Right atrium auricular region (tissue), 2 donors: ENCODE results near the gene TMEM86A. TPM values are rescaled to one million over a fixed set of nuclear protein-coding genes. Genes with fewer than 3 reads are reported as not detected.
A peak's percentile ranks its signal among the peaks of the same experiment; 100 is the strongest.

ENCODE experiments used
- DNase-seq: peaks from one replicate; pipeline ENCODE4 v3.0.0-alpha.2; 2019; ENCODE audit warnings: low spot score
- H3K27ac ChIP-seq, 2 donors: fragments of 200-600 bp; sonication (generic); 1 replicate in 1 of 2; 2 replicates in 1 of 2; pipeline ENCODE4 v1.5.1; 2016 to 2019
- H3K27me3 ChIP-seq, 2 donors: fragments of 200-600 bp; sonication (generic); one replicate each; pipeline versions ENCODE4 v1.5.1 to v1.6.0; 2017 to 2019
- H3K36me3 ChIP-seq: fragments of 200-600 bp; sonication (generic); one replicate; pipeline ENCODE4 v1.5.1; 2016
- H3K4me1 ChIP-seq, 2 donors: fragments of 200-600 bp; sonication (generic); one replicate each; pipeline versions ENCODE4 v1.5.1 to v1.6.0; 2017 to 2019
- H3K4me3 ChIP-seq, 2 donors: fragments of 200-600 bp; sonication (generic); 1 replicate in 1 of 2; 2 replicates in 1 of 2; pipeline ENCODE4 v1.5.1; 2017 to 2019; ENCODE audit warnings: mild to moderate bottlenecking in 1 of 2, moderate library complexity in 1 of 2
- H3K9me3 ChIP-seq, 2 donors: fragments of 200-600 bp; sonication (generic); one replicate each; pipeline ENCODE4 v1.5.1; 2019
- CTCF ChIP-seq, 2 donors: fragments of 200-600 bp; sonication (generic); IDR thresholded peaks; one replicate each; pipeline ENCODE4 v1.5.1; 2019; ENCODE audit warnings: antibody characterized with exemption in 2 of 2
- total RNA-seq, 2 donors: library from RNA; depleted of rRNA; stranded (reverse); fragments of >200 nt; gene quantifications; one replicate each; pipeline ENCODE4 v1.1.0, GENCODE V29; 2016

TMEM86A gene
- total RNA-seq, 2 donors from 2014 or later, result 2.6 to 4.6 TPM

GRCh38 chr11:18730020-18730419 lies 31.4 kb downstream of the TMEM86A start:
- H3K9me3 ChIP-seq, result no peaks in the 10 kb centered on the region
- no peak for TF ChIP-seq CTCF (IDR thresholded peaks at IDR 0.05)
- no peaks in the 10 kb centered on the region for H3K27me3 ChIP-seq
- no peak for DNase-seq
- no peaks in the 10 kb centered on the region for H3K36me3 ChIP-seq
- no peak overlapping the region for H3K27ac ChIP-seq
- no peak overlapping the region for H3K4me3 ChIP-seq
- peaks cover 0 to 6% of the 10 kb centered on the region in 2 donors for H3K4me1 ChIP-seq

GRCh38 chr11:18731441-18731840 lies 32.9 kb downstream of the TMEM86A start:
- Histone ChIP-seq H3K4me3 (no peak overlapping the region), H3K9me3 (no peaks in the 10 kb centered on the region), H3K4me1 (peaks cover 0 to 6% of the 10 kb centered on the region in 2 donors), H3K27me3 (no peaks in the 10 kb centered on the region), H3K36me3 (no peaks in the 10 kb centered on the region), H3K27ac (no peak overlapping the region)
- no peak for TF ChIP-seq CTCF (IDR thresholded peaks at IDR 0.05)
- no peak for DNase-seq

- H3K4me1 ChIP-seq, result peaks cover 0 to 6% of the 10 kb centered on the region in 2 donors
- H3K27ac ChIP-seq, result no peak overlapping the region
- H3K27me3 ChIP-seq, result no peaks in the 10 kb centered on the region
- H3K9me3 ChIP-seq, result no peaks in the 10 kb centered on the region
- peak; percentile 96 to 97 for TF ChIP-seq CTCF (IDR thresholded peaks at IDR 0.05)
- H3K4me3 ChIP-seq, result no peak overlapping the region
- DNase-seq, result peak; percentile 72
- H3K36me3 ChIP-seq, result no peaks in the 10 kb centered on the region
Measured at GRCh38 chr11:18731949-18732821, 33.6 kb downstream of the TMEM86A start.

- TF ChIP-seq CTCF (IDR thresholded peaks at IDR 0.05), result no peak
- H3K4me1 ChIP-seq, result no peaks in the 10 kb centered on the region
- no peaks in the 10 kb centered on the region for H3K36me3 ChIP-seq
- no peak overlapping the region for H3K4me3 ChIP-seq
- no peaks in the 10 kb centered on the region for H3K9me3 ChIP-seq
- H3K27me3 ChIP-seq, result no peaks in the 10 kb centered on the region
- no peak overlapping the region for H3K27ac ChIP-seq
- no peak for DNase-seq
Measured at GRCh38 chr11:18733202-18733601, 34.6 kb downstream of the TMEM86A start.

GRCh38 chr11:18736590-18737148 lies 38.1 kb downstream of the TMEM86A start:
- TF ChIP-seq CTCF (IDR thresholded peaks at IDR 0.05), result no peak
- no peaks in the 10 kb centered on the region for H3K36me3 ChIP-seq
- no peaks in the 10 kb centered on the region for H3K27me3 ChIP-seq
- no peak overlapping the region for H3K4me3 ChIP-seq
- no peak overlapping the region for H3K27ac ChIP-seq
- DNase-seq, result no peak
- no peaks in the 10 kb centered on the region for H3K9me3 ChIP-seq
- no peaks in the 10 kb centered on the region for H3K4me1 ChIP-seq
